Activated CD8-positive, alpha-beta memory T cell treated with anti-CD3 and anti-CD28 coated beads, Interleukin-2, amount 50 U/mL, for 1 hour (primary cell): Measurements from ENCODE around the gene DENND2A.
"Not testable (repeated sequence)": the region's sequence is repeated elsewhere in the genome, so short reads cannot be mapped to it uniquely, and the experiment has no call there.

Experiments used
- DNase-seq: peaks from one replicate; pipeline ENCODE4 v3.0.0-alpha.2; 2020; ENCODE audit errors: extremely low read depth

The DENND2A gene

GRCh38 chr7:140587243-140587642 is 53.4 kb downstream of the DENND2A start:
- no peak for DNase-seq

- DNase-seq, result no peak
Measured at GRCh38 chr7:140586516-140586915, 54.1 kb downstream of the DENND2A start.

GRCh38 chr7:140585333-140585732 is 55.3 kb downstream of the DENND2A start:
- DNase-seq, result no peak

- no peak for DNase-seq
Measured at GRCh38 chr7:140584195-140584851, 56.3 kb downstream of the DENND2A start.

- no peak for DNase-seq
Measured at GRCh38 chr7:140581411-140581810, 59.2 kb downstream of the DENND2A start.

GRCh38 chr7:140577651-140578050 is 63.0 kb downstream of the DENND2A start:
- DNase-seq, result no peak

GRCh38 chr7:140576589-140576988 is 64.0 kb downstream of the DENND2A start:
- no peak for DNase-seq

- no peak for DNase-seq
Measured at GRCh38 chr7:140571538-140572122, 69.0 kb downstream of the DENND2A start.

- no peak for DNase-seq
Measured at GRCh38 chr7:140570120-140570519, 70.5 kb downstream of the DENND2A start.

GRCh38 chr7:140568021-140568813 is 72.4 kb downstream of the DENND2A start:
- no peak for DNase-seq

- DNase-seq, result not testable (repeated sequence)
Measured at GRCh38 chr7:140566186-140566585, 74.4 kb downstream of the DENND2A start.

GRCh38 chr7:140565761-140566160 is 74.9 kb downstream of the DENND2A start:
- DNase-seq, result not testable (repeated sequence)

GRCh38 chr7:140564643-140565042 is 76.0 kb downstream of the DENND2A start:
- no peak for DNase-seq

- DNase-seq, result no peak
Measured at GRCh38 chr7:140562926-140563481, 77.6 kb downstream of the DENND2A start.

- no peak for DNase-seq
Measured at GRCh38 chr7:140559410-140559809, 81.2 kb downstream of the DENND2A start.

GRCh38 chr7:140557809-140558518 is 82.6 kb downstream of the DENND2A start:
- no peak for DNase-seq

- DNase-seq, result no peak
Measured at GRCh38 chr7:140557069-140557468, 83.5 kb downstream of the DENND2A start.

GRCh38 chr7:140553236-140553635 is 87.4 kb downstream of the DENND2A start:
- not testable (repeated sequence) for DNase-seq

- DNase-seq, result no peak
Measured at GRCh38 chr7:140552240-140552679, 88.4 kb downstream of the DENND2A start.

- DNase-seq, result no peak
Measured at GRCh38 chr7:140551355-140552239, 89.0 kb downstream of the DENND2A start.

- no peak for DNase-seq
Measured at GRCh38 chr7:140546947-140547346, 93.7 kb downstream of the DENND2A start.
